Parathyroid adenoma (tissue), 2 donors: Measurements from ENCODE around the gene TNFRSF13B.

Experiments used
- H2AFZ ChIP-seq: fragments of 300-600 bp; sonication (generic); one replicate; pipeline ENCODE4 v1.7.0; 2017; ENCODE audit warnings: antibody characterized with exemption, mild to moderate bottlenecking
- H3K27ac ChIP-seq: fragments of 300-600 bp; sonication (generic); one replicate; pipeline ENCODE4 v1.7.0; 2017
- H3K27me3 ChIP-seq: fragments of 300-600 bp; sonication (generic); one replicate; pipeline ENCODE4 v1.7.0; 2017; ENCODE audit warnings: low read length; ENCODE audit not compliant: control insufficient read depth, insufficient read depth
- H3K36me3 ChIP-seq: fragments of 300-600 bp; sonication (generic); one replicate; pipeline ENCODE4 v1.7.0; 2017; ENCODE audit warnings: low read length; ENCODE audit not compliant: control insufficient read depth, insufficient read depth
- H3K4me1 ChIP-seq: fragments of 300-600 bp; sonication (generic); one replicate; pipeline ENCODE4 v1.7.0; 2017; ENCODE audit warnings: control low read depth
- H3K4me2 ChIP-seq: fragments of 300-600 bp; sonication (generic); one replicate; pipeline ENCODE4 v1.7.0; 2017; ENCODE audit warnings: low read length
- H3K4me3 ChIP-seq: fragments of 300-600 bp; sonication (generic); one replicate; pipeline ENCODE4 v1.7.0; 2017; ENCODE audit warnings: low read depth, low read length
- H3K79me2 ChIP-seq: fragments of 300-600 bp; sonication (generic); one replicate; pipeline ENCODE4 v1.7.0; 2017; ENCODE audit warnings: control low read depth
- H3K9ac ChIP-seq: fragments of 300-600 bp; sonication (generic); one replicate; pipeline ENCODE4 v1.7.0; 2017; ENCODE audit warnings: mild to moderate bottlenecking
- H3K9me3 ChIP-seq: fragments of 300-600 bp; sonication (generic); one replicate; pipeline ENCODE4 v1.7.0; 2017; ENCODE audit warnings: low read length; ENCODE audit not compliant: control insufficient read depth
- TF ChIP-seq, protein P1 (sequence below): fragments of 300-600 bp; sonication (generic); IDR thresholded peaks from one replicate; pipeline ENCODE4 v1.7.0; 2017; ENCODE audit warnings: antibody characterized with exemption, mild to moderate bottlenecking
- donor health status: primary hyperparathyroidism.

TNFRSF13B gene

DNA sequence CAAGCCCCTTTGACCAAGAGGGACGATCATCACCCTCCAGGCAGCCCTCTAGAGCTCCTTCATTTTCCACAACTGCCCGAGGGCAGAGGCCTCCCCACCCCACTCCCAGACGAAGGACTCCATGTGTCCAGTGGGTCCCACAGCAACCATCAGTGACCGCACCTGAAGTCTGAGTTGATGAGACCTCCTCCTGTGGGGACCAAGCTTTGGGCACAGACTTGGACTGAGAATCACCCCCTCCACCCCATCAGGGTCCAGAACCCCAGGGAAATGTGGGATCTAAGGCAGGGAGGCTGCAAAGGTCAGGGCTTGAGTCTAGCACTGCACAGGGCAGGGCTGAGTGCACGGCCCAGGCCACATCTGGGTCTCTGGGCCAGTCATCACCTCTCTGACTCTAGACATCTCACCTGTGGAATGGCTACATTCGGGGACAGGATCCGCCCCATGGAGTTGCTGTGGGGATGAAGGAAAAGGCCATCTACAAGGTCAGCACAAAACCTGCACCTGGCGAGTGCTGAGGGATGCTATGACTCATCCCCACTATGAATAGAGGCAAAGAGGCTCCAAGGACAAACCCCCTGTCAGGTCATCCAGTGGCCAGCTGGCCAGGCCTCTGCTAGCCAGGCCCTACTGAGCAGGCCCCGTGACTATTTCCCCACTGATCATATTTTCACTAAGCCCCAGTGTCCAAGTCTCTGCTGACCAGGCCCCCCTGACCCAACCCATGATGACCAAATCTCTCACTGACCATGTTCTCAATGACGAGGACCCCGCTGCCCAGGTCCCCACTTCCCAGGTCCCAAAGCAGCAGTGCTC lies 38.4 kb downstream of the TNFRSF13B start:
- H3K9ac ChIP-seq = no peak overlapping the region
- no peaks in the 10 kb centered on the region for H3K4me1 ChIP-seq
- no peaks in the 10 kb centered on the region for H3K79me2 ChIP-seq
- no peaks in the 10 kb centered on the region for H3K27me3 ChIP-seq
- TF ChIP-seq, protein P1, sequence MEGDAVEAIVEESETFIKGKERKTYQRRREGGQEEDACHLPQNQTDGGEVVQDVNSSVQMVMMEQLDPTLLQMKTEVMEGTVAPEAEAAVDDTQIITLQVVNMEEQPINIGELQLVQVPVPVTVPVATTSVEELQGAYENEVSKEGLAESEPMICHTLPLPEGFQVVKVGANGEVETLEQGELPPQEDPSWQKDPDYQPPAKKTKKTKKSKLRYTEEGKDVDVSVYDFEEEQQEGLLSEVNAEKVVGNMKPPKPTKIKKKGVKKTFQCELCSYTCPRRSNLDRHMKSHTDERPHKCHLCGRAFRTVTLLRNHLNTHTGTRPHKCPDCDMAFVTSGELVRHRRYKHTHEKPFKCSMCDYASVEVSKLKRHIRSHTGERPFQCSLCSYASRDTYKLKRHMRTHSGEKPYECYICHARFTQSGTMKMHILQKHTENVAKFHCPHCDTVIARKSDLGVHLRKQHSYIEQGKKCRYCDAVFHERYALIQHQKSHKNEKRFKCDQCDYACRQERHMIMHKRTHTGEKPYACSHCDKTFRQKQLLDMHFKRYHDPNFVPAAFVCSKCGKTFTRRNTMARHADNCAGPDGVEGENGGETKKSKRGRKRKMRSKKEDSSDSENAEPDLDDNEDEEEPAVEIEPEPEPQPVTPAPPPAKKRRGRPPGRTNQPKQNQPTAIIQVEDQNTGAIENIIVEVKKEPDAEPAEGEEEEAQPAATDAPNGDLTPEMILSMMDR = no peak
- no peak overlapping the region for H2AFZ ChIP-seq
- H3K4me3 ChIP-seq = no peak overlapping the region
- no peaks in the 10 kb centered on the region for H3K36me3 ChIP-seq
- H3K27ac ChIP-seq = no peak overlapping the region
- H3K9me3 ChIP-seq = no peaks in the 10 kb centered on the region
- H3K4me2 ChIP-seq = no peak overlapping the region

DNA sequence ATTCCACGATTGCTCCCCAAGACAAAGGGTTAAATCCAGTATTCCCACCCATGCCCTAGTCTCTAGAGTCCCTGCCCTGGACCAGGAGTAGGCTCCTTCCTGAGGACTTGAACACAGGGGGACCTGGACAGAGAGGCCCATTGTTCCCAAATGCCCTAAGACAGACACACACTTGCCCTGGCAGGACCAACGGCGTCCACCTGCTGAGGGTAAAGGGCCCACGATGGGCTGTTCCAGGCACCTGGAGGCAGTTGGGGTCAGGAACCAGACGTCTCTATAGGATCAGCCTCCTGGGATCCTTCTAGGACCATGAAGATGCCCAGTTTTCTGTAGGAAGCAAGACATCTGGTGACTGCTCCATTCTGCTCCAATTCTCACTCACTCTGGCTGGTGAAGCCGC lies 39.3 kb downstream of the TNFRSF13B start:
- Histone ChIP-seq H3K4me1 (no peaks in the 10 kb centered on the region), H3K9ac (no peak overlapping the region), H3K4me2 (no peak overlapping the region), H2AFZ (no peak overlapping the region), H3K9me3 (no peaks in the 10 kb centered on the region), H3K27ac (no peak overlapping the region), H3K4me3 (no peak overlapping the region), H3K36me3 (no peaks in the 10 kb centered on the region), H3K27me3 (no peaks in the 10 kb centered on the region), H3K79me2 (no peaks in the 10 kb centered on the region)
- TF ChIP-seq, protein P1 = no peak

DNA sequence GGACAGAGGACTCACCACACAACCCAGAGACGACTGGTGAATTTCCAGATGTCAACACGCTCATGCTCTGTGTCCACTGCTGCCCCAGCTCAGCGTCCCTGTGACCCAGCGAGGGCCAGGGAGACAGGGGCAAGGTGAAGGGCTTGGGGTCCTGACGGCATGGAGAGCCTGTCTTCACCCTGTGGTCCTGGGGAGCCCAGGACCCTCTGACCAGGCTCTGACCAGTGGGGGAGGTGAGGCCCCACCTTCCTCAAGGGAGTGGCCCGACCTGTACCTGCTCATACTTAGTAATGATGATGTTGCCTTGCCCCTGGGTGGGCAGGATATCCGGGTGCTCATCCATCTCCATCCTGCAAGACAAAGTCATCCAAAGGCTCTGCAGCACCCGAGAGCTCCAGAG lies 39.8 kb downstream of the TNFRSF13B start:
- no peaks in the 10 kb centered on the region for H3K36me3 ChIP-seq
- H3K4me2 ChIP-seq = no peak overlapping the region
- no peak overlapping the region for H3K27ac ChIP-seq
- H3K4me1 ChIP-seq = no peaks in the 10 kb centered on the region
- H3K9ac ChIP-seq = no peak overlapping the region
- no peak overlapping the region for H2AFZ ChIP-seq
- no peaks in the 10 kb centered on the region for H3K9me3 ChIP-seq
- H3K79me2 ChIP-seq = no peaks in the 10 kb centered on the region
- TF ChIP-seq, protein P1 = no peak
- no peaks in the 10 kb centered on the region for H3K27me3 ChIP-seq
- no peak overlapping the region for H3K4me3 ChIP-seq

DNA sequence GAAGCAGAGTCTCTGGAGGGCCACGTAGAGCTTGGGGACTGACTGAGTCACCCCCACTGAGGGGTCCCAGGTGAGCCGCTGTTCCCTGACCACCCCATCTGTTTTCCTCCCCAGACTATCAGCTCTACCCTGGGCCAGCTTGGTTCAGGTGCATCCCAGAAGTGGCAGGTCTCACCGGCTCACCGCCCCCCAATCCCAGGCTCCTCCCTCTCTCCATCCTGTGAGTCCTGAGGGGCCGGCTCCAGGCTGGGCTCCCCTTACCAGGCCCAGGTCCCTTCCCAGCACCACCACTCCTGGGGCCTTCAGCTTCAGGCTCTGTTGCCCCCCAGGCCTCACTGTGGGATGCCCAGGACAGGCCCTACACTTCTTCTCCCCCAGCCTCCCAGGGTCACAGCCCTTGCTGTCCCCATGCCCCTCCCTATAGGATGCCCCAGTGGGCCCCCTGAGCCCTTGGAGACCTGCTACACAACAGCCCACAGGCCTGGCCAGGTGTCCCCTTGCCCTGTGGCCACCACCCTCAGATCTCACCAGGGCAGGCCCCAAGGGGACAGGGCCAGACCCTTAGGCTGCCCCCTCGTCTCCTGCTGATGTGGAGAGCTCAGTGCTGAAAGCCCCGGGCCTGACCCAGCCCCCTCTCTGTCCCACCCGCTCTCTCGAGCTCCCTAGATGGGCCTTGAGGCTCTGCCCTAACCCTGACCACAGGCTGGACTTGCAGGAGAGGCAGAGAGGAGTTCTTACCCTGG lies 40.4 kb downstream of the TNFRSF13B start:
- Histone ChIP-seq H3K4me3 (no peak overlapping the region), H3K27ac (no peak overlapping the region), H3K4me1 (no peaks in the 10 kb centered on the region), H3K4me2 (no peak overlapping the region), H3K9ac (no peak overlapping the region), H3K9me3 (no peaks in the 10 kb centered on the region), H3K36me3 (no peaks in the 10 kb centered on the region), H2AFZ (no peak overlapping the region), H3K79me2 (no peaks in the 10 kb centered on the region), H3K27me3 (no peaks in the 10 kb centered on the region)
- TF ChIP-seq, protein P1 = no peak
